NCI-H226 (cell line): ENCODE results near the gene CDH4.
"Not testable (repeated sequence)": the region's sequence is repeated elsewhere in the genome, so short reads cannot be mapped to it uniquely, and the experiment has no call there.

Experiments
- DNase-seq: peaks from one replicate; pipeline ENCODE4 v3.0.0-alpha.2; 2015

Gene CDH4

DNA sequence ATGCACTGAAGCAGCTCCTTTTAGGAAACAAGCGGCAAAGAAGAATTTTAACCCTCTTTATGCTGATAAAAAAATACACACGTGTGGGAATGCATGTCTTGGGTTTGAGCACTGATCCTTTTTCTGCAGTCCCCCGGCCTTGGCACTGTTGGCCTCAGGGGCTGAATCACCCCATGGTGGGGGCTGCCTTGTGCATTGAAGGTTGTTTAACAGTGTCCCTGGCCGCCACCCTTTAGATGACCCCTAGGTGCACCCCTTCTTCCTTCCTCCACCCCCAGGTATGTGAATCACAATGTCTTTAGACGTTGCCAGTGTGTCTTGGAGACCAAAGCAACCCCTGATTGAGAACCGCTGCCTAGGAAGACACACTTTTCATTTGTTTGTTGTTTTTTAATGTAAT, 190.7 kb downstream of the CDH4 start:
- DNase-seq, result no peak

DNA sequence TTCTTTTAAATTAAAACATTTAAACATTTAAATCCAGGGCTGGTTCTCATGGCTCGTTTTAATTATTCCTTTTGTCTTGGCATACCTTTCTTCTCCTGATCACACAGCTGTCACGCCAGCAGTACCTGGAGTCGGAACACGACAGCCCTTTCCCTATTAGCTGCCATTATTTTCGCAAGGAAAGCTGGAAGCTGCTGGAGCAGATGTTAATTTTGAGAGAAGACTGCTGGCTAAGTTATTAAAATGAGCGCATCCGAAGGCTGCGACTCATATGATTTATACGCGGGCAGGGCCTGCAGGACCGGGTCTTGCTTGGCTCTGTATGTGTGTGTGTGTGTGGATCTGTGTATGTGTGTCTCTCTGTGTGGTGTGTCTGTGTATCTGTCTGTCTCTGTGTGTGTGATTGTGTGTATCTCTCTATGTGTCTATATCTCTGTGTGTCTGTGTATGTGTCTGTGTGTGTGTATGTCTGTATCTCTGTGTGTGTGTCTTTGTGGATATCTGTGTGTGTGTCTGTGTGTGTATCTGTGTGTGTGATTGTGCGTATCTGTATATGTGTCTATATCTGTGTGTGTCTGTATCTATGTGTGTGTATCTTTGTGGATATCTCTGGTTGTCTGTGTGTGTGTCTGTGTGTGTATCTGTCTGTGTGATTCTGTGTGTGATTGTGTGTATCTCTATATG, 191.5 kb downstream of the CDH4 start:
- no peak for DNase-seq

DNA sequence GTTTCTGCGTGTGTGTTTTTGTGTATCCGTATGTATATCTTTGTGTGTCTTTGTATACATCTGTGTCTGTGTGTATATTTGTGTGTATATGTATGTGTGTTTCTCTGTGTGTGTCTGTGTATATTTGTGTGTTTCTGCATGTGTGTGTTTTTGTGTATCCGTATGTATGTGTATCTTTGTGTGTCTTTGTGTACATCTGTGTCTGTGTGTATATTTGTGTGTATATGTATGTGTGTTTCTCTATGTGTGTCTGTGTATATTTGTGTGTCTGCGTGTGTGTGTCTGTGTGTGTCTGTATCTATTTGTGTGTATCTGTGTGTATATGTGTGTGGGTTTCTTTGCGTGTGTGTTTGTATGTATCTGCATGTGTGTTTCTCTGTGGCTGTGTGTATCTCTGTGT, 192.6 kb downstream of the CDH4 start:
- DNase-seq, result no peak

DNA sequence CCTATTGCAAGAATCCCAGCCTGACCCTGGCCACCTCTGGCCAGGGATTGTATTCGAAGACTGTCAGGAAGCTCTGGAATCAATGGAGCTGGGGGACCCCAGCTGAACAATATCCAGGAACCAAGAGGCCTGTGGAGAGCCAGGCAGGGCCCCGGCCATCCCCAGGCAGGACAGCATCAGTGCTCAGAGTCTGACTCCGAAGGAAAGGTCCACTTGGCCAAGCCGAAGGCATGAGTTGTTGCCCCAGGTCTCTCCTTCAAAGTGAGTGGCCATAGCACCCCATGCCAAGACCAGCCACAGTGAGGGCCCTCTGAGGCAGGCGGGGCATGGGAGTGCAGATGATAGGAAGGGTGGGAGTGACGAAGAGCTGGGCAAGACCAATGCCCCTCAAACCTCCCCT, 193.1 kb downstream of the CDH4 start:
- DNase-seq, result no peak

GRCh38 chr20:61445741-61446140, 193.7 kb downstream of the CDH4 start:
- DNase-seq, result no peak

- no peak for DNase-seq
These were observed 195.9 kb downstream of the CDH4 start for GRCh38 chr20:61447952-61448351.

DNA sequence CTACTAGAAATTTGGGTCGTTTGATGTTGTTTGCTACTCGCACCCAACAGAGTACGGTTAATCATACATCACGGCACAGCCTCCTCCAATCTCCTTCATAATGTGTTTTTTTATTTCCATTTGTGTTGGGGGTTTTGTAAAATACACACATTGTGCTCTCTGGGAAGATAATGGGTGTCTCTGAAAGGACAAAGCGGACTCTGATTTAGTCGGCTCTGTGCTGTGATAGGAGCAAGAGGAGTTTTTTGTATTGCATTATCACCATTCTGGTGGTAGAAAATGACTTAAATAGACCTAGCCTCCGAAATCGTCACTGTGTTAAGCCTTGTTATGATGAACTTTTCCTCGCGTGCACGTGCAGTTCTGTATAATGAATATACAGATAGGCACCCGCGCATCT, 196.3 kb downstream of the CDH4 start:
- no peak for DNase-seq

DNA sequence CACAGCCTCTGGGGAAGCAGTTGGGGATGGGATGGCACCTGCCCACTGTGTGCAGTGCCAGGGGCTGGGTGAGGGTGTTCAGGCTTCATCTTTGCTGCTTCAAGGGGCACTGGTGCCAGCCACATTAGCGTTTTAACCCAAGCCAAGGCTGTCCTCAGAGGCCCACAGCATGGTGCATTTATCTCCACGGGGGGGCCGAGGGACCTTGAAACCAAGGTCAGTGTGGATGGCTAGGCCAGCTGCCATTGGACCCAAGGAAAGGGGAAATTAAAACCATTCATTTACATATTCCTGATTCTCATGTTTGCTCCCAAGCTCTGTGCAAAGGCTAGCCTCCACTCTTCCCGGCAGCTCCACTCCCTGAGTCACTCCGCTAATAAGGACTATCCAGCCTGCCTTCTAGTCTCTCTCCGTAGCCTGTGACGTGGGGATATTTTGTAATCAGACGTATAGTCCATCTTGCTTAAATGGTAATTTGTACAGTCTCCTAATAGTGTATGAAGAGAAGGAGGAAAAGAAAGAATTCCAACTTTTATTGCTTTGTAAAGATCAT, 197.1 kb downstream of the CDH4 start:
- DNase-seq, result no peak

- DNase-seq, result no peak
These were observed 197.9 kb downstream of the CDH4 start for GRCh38 chr20:61449916-61450315.

DNA sequence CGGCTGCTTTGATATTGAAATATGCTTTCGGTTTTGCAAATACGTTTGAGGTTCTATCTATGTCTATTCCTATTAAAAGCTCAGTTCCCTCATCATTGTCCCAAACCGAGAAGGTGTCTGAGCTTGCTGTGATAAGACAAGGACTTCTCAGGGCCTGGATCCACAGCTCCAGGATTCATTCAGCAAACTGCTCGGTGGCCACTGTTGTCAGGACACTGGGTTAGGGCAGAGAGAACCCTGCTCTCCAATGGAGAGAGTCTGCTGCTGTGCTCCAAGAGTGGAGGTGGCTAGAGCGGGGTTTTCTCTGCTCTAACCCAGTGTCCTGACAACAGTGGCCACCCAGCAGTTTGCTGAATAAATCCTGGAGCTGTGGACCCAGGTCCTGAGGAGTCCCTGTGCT, 198.5 kb downstream of the CDH4 start:
- no peak for DNase-seq

DNA sequence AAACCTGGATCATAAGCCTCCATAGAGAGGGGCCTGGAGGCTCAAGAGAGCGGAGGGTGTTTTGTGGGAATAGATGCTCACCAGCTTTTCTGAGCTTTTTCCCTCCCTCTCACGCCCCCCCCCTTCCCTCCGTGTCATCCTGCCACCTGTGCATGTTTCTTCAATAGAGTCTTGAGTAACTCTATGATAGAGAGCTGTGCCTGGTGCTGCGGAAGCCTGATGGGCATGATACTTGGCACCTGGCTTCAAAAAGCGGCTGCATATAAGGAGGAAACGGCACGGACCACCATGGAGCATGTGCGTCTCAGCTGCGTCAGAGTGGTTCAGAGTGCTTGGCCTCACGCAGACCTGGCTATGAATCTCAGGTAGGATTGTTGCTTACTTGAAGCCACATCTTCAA, 198.9 kb downstream of the CDH4 start:
- no peak for DNase-seq

- DNase-seq, result no peak
These were observed 199.9 kb downstream of the CDH4 start for GRCh38 chr20:61451953-61452352.

DNA sequence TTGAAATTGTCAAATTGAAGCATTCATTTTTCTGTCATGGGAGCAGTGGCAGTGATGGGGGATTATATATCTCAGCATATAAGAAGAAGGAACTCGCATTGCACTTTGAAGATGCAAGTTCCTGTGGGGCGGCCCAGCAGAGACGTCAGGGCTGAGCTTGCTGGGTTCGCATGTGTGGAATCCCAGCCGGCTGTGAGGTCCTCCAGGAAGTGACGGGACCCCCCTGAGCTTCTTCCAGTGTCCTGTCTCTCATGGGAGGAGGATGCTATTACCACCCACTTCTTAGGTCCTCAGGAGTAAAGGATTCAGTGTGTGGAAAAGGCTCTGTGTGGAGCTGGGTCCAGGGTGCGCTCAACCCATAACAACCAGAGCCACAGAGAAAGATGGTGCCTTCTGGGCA, 201.2 kb downstream of the CDH4 start:
- DNase-seq, result no peak

- not testable (repeated sequence) for DNase-seq
These were observed 201.6 kb downstream of the CDH4 start for GRCh38 chr20:61453623-61454022.

DNA sequence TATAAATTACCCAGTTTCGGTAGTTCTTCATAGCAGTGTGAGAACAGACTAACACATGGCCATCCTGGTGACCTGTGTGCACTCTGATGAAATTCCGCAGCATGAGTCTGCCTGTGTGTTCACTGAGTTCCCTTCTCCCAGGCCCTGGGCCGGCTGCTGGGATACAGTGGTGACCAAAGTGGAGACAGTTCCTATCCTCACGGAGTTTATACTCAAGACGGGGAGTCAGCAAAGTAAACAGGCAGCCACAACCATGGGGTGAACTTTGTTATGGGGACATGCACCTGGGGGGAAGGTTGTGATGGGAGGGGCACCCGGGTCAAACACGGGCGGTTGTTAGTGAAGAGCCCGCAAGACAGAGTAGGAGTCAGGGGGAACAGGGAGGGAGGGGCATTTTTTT, 202.0 kb downstream of the CDH4 start:
- no peak for DNase-seq

DNA sequence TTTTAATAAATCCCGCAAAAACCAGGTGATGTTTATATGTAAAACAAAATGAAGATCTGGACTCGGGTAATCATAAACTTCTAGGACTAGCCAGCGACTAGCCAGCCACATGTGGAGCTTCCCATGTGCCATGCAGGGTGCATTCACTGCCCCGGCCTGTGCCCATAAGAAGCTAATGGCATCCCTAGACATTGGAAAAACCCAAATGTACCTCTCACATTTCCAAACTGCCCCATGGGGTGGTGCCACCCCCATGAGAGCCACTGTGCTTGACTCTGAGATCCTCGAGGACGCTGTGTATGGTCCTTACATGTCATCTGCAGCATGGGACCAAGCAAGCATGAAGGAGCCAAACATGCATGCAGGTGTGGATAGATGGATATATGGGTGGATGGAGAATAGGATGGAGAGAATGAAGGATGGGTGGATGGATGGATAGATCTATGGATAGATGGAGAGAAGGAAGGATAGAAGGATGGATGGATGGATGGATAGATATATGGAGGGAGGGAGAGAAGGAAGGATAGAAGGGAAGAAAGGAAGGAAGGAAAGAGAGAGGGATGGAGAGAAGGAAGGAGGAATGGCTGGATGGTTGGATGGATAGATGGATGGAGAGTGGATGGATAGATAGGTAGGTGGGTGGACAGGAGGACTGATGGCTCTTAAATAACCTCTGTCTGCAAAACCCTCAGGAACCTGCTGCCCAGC, 203.6 kb downstream of the CDH4 start:
- no peak for DNase-seq

GRCh38 chr20:61457725-61458124, 205.7 kb downstream of the CDH4 start:
- no peak for DNase-seq

- DNase-seq, result no peak
These were observed 206.2 kb downstream of the CDH4 start for GRCh38 chr20:61458146-61458746.

GRCh38 chr20:61459266-61459665, 207.2 kb downstream of the CDH4 start:
- no peak for DNase-seq

DNA sequence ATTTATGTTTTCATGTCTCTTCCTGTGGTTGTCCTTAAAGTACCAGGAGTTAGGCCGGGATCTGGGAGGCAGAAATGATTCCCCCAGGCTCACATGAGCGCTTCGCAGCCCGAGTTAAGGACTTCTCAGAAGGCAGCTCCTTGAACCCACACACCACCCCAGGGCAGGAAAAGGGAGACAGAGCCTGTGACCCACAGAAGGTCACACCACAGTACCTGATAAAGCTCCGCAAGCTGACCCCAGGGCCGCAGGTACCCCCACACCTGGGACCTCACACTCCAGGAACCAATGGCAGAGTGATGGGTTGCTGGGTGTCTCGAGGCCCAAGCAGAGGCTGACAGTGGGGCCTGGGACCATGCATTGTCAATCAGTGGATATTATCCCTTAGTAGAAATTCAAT, 207.6 kb downstream of the CDH4 start:
- no peak for DNase-seq

DNA sequence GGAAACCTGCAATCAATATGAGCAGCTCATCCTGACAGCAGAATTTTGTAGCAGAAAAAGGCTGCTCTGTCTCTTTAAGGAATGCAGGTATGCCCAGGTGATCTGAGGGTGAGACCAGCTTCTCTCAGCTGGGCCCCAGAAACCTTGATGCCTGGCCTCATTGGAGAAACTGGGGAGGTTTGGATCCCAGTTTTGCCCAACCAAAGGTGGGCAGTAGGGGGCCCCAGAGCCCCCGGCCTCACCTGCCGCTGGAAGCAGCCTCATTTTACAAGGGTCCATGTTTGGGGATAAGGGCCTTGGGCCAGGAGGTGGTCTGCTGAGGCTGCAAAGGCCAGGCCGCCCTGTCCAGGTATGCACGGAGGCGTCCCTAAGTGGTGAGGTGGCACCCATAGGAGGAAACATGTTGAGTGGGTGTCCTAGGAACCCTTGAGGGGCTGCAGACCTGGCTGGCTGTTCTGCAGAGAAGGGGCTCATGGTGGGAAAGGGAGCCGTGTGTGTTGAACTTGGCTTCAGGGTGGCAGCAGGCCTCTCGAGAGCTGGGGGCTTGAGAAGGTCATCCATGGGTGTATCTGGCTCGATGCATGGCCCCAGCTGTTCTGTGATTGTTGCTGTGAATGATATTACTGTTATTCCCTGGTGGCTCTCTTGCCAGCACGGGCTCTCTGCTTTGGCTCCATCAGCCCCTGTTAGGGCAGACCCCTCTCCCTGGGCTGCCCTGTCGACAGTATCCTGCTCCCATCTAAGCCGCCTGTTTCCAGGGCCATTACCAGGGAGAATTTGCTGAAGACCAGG, 208.4 kb downstream of the CDH4 start:
- no peak for DNase-seq

- DNase-seq, result no peak
These were observed 209.4 kb downstream of the CDH4 start for GRCh38 chr20:61461461-61461860.
